SK-N-SH (cell line): Measurements from ENCODE around the gene DSCAM. TPM values are rescaled to one million over a fixed set of nuclear protein-coding genes. Genes with fewer than 3 reads are reported as not detected.

Experiments used
- CTCF ChIA-PET: fragments of 300-600, 350-600 bp; formaldehyde crosslinking; extraction: SDS; loops from one replicate; lab custom pipeline; 2021; lab: Yijun Ruan, JAX
- POLR2A ChIA-PET: fragments of 350-600 bp; sonication (Branson Sonifier 250); formaldehyde crosslinking; extraction: SDS; loops from one replicate; lab custom pipeline; 2020; ENCODE audit warnings: antibody characterized with exemption, inconsistent platforms; lab: Yijun Ruan, JAX
- DNase-seq: peaks from one replicate; pipeline ENCODE4 v3.0.0; 2012
- H2AFZ ChIP-seq: fragments of 200-600 bp; sonication (generic); 2 replicates; pipeline ENCODE4 v1.8.1; 2016; ENCODE audit warnings: antibody characterized with exemption, mild to moderate bottlenecking, low read depth
- H3F3A ChIP-seq: fragments of 200-600 bp; sonication (generic); replicated peaks from 2 replicates; pipeline ENCODE3; 2016; ENCODE audit warnings: antibody characterized with exemption, mild to moderate bottlenecking; ENCODE audit not compliant: insufficient read depth
- H3K27ac ChIP-seq, 2 experiments: fragments of 200-500 bp in 1 of 2; fragments of 200-600 bp in 1 of 2; sonication (Bioruptor generic) in 1 of 2; sonication (generic), shearing (Covaris generic) in 1 of 2; 2 replicates each; pipeline versions ENCODE4 v1.5.1 to v1.6.1; 2014 to 2016; ENCODE audit warnings: low read depth in 2 of 2, inconsistent platforms in 1 of 2, low read length in 1 of 2, mild to moderate bottlenecking in 1 of 2, mixed read lengths in 1 of 2
- H3K27me3 ChIP-seq: fragments of 200-600 bp; sonication (generic), shearing (Covaris generic); 2 replicates; pipeline ENCODE4 v1.6.1; 2016; ENCODE audit warnings: mixed run types; ENCODE audit not compliant: insufficient read depth
- H3K36me3 ChIP-seq, 2 experiments: fragments of 200-500 bp in 1 of 2; fragments of 200-600 bp in 1 of 2; sonication (Bioruptor generic) in 1 of 2; sonication (generic) in 1 of 2; replicated peaks in 1 of 2; 2 replicates each; pipeline versions ENCODE3 to v1.5.1; 2014 to 2016; ENCODE audit warnings: low read length in 1 of 2, mild to moderate bottlenecking in 1 of 2; ENCODE audit not compliant: insufficient read depth in 2 of 2, control insufficient read depth in 1 of 2
- H3K4me1 ChIP-seq, 2 experiments: fragments of 200-500 bp in 1 of 2; fragments of 200-600 bp in 1 of 2; sonication (Bioruptor generic) in 1 of 2; sonication (generic), shearing (Covaris generic) in 1 of 2; 2 replicates each; pipeline versions ENCODE4 v1.5.1 to v1.6.1; 2014 to 2016; ENCODE audit warnings: low read depth in 1 of 2, low read length in 1 of 2, mixed run types in 1 of 2; ENCODE audit not compliant: insufficient read depth in 2 of 2, control insufficient read depth in 1 of 2
- H3K4me2 ChIP-seq: fragments of 200-600 bp; sonication (generic), shearing (Covaris generic); 2 replicates; pipeline ENCODE4 v1.6.1; 2017; ENCODE audit warnings: mixed run types
- H3K4me3 ChIP-seq, 2 experiments: fragments of 200-500 bp in 1 of 2; fragments of 200-600 bp in 1 of 2; sonication (Bioruptor generic) in 1 of 2; sonication (generic), shearing (Covaris generic) in 1 of 2; 2 replicates each; pipeline versions ENCODE4 v1.5.1 to v1.8.1; 2014 to 2016; ENCODE audit warnings: low read depth in 2 of 2, inconsistent platforms in 1 of 2, low read length in 1 of 2, mild to moderate bottlenecking in 1 of 2, mixed read lengths in 1 of 2, moderate library complexity in 1 of 2
- H3K79me2 ChIP-seq: fragments of 200-600 bp; sonication (generic); 2 replicates; pipeline ENCODE4 v1.8.1; 2017; ENCODE audit warnings: mild to moderate bottlenecking; ENCODE audit not compliant: insufficient read depth
- H3K9ac ChIP-seq: fragments of 200-600 bp; sonication (generic); 2 replicates; pipeline ENCODE4 v1.6.1; 2017; ENCODE audit warnings: mixed run types
- H3K9me2 ChIP-seq: fragments of 200-600 bp; sonication (generic); 2 replicates; pipeline ENCODE4 v1.6.1; 2017; ENCODE audit warnings: mixed run types
- H3K9me3 ChIP-seq: fragments of 200-600 bp; sonication (generic); 2 replicates; pipeline ENCODE4 v1.6.1; 2017; ENCODE audit warnings: mixed run types, mild to moderate bottlenecking, moderate library complexity
- H4K20me1 ChIP-seq: fragments of 200-600 bp; sonication (generic); 2 replicates; pipeline ENCODE4 v1.6.1; 2017; ENCODE audit warnings: mild to moderate bottlenecking, mixed run types; ENCODE audit not compliant: insufficient read depth
- CHD2 ChIP-seq: fragments of 150-350 bp; IDR thresholded peaks from 2 replicates; pipeline ENCODE4 v1.6.1; 2018; ENCODE audit warnings: low read length; ENCODE audit not compliant: partially characterized antibody
- EZH2phosphoT487 ChIP-seq: fragments of 200-600 bp; sonication (generic); IDR thresholded peaks from 2 replicates; pipeline ENCODE4 v1.6.1; 2017; ENCODE audit warnings: low read depth, mixed run types, mild to moderate bottlenecking, antibody characterized with exemption, moderate library complexity, borderline replicate concordance
- FOXJ3 ChIP-seq: sonication (generic); formaldehyde crosslinking; IDR thresholded peaks from 2 replicates; pipeline ENCODE4 v1.5.1; 2020; ENCODE audit warnings: mild to moderate bottlenecking, missing genetic modification reagents
- GABPA ChIP-seq: IDR thresholded peaks from 2 replicates; pipeline ENCODE4 v1.4.0; 2012; ENCODE audit warnings: low read depth, mild to moderate bottlenecking
- JUND ChIP-seq: IDR thresholded peaks from 2 replicates; pipeline ENCODE4 v1.4.0; 2012
- MEF2A ChIP-seq: IDR thresholded peaks from 2 replicates; pipeline ENCODE4 v1.4.0; 2012; ENCODE audit warnings: low read depth, borderline replicate concordance
- MXI1 ChIP-seq: IDR thresholded peaks from 2 replicates; pipeline ENCODE4 v1.6.1; 2012; ENCODE audit warnings: mild to moderate bottlenecking, low read depth, low read length, improper control_type of control experiment
- NFIC ChIP-seq: IDR thresholded peaks from 2 replicates; pipeline ENCODE4 v1.4.0; 2012; ENCODE audit warnings: borderline replicate concordance
- POLR2AphosphoS5 ChIP-seq: IDR thresholded peaks from 2 replicates; pipeline ENCODE4 v1.6.1; 2012; ENCODE audit warnings: low read depth, low read length
- RCOR1 ChIP-seq: fragments of 150-350 bp; IDR thresholded peaks from 2 replicates; pipeline ENCODE4 v1.6.1; 2017; ENCODE audit warnings: antibody characterized with exemption, low read length
- TAF1 ChIP-seq: IDR thresholded peaks from 2 replicates; pipeline ENCODE4 v1.6.1; 2012; ENCODE audit warnings: low read depth, mild to moderate bottlenecking, low read length, moderate library complexity, borderline replicate concordance
- ZBTB33 ChIP-seq: IDR thresholded peaks from 2 replicates; pipeline ENCODE4 v1.4.0; 2012; ENCODE audit warnings: low read depth, borderline replicate concordance
- WGBS: methylation state at CpG from one replicate; pipeline ENCODE4 v1.1.6; 2017; ENCODE audit warnings: low lambda C conversion rate; 5-methylcytosine and 5-hydroxymethylcytosine counted together
- polyA plus RNA-seq, 3 experiments: library from polyadenylated mRNA; depleted of rRNA; stranded (reverse); fragments of >200 nt; gene quantifications; 2 replicates each; pipeline ENCODE4 v1.2.3, GENCODE V29; 2012
- TF ChIP-seq, protein P1 (sequence below): IDR thresholded peaks from 2 replicates; pipeline ENCODE4; 2012

The DSCAM gene
- polyA plus RNA-seq, 1 of the 3 experiments (the other 2 are of a cell fraction): not detected

DNA sequence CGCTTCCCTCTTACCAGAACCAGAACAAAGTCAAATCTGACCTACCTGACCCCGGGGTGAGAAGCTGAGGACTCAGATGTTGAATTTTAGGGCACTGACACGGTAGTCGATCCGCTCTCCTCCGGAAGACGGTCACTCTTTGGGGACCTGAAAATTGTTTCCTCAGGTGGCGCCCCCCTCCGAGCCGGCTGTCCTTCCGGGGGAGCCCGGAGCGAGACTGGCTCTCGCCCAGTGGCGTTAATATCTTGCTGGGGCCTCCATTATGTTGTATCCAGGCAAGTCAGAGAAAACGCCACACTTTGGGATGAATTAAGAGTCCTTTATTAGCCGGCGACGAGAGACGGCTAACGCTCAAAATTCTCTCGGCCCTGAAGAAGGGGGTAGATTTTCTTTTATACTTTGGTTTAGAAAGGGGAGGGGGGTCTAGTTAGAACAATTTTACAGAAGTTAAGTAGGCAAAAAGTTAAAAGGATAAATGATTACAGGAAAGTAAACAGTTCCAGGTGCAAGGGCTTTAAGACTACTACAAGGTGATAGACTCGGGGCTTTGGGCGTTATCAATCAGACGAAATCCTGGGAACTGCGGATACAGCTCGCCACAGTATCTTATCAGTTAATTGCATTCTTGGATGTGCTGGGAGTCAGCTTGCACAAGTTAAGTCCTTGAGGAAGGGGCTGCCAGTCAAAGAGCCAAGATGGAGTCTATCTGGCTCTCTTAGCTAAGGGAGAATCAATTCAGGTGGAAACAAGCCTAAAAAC is 269.5 kb downstream of the DSCAM start:
- CTCF ChIA-PET: no interaction called here
- no peaks in the 10 kb centered on the region for H3K4me1 ChIP-seq
- no peaks in the 10 kb centered on the region for H3K36me3 ChIP-seq
- H3K79me2 ChIP-seq: no peaks in the 10 kb centered on the region
- POLR2A ChIA-PET: no interaction called here
- no peaks in the 10 kb centered on the region for H3K27me3 ChIP-seq
- no peaks in the 10 kb centered on the region for H3K9me2 ChIP-seq
- TF ChIP-seq, protein P1, sequence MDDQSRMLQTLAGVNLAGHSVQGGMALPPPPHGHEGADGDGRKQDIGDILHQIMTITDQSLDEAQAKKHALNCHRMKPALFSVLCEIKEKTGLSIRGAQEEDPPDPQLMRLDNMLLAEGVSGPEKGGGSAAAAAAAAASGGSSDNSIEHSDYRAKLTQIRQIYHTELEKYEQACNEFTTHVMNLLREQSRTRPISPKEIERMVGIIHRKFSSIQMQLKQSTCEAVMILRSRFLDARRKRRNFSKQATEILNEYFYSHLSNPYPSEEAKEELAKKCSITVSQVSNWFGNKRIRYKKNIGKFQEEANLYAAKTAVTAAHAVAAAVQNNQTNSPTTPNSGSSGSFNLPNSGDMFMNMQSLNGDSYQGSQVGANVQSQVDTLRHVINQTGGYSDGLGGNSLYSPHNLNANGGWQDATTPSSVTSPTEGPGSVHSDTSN: no peak
- no peak for TF ChIP-seq ZBTB33
- no peak for TF ChIP-seq NFIC
- TF ChIP-seq POLR2AphosphoS5: no peak
- no peak for TF ChIP-seq FOXJ3 (CRISPR knock-in tag)
- no peak for TF ChIP-seq EZH2phosphoT487
- no peak for TF ChIP-seq MEF2A
- TF ChIP-seq TAF1: no peak
- no peak for TF ChIP-seq MXI1
- WGBS: 75% methylated on average over 27 of the region's 27 CpGs
- H2AFZ ChIP-seq: no peak overlapping the region
- no peaks in the 10 kb centered on the region for H4K20me1 ChIP-seq
- no peak overlapping the region for H3K27ac ChIP-seq
- no peak overlapping the region for H3K9ac ChIP-seq
- no peaks in the 10 kb centered on the region for H3F3A ChIP-seq
- H3K4me3 ChIP-seq: no peak overlapping the region
- H3K4me2 ChIP-seq: no peak overlapping the region
- DNase-seq: no peak
- H3K9me3 ChIP-seq: no peaks in the 10 kb centered on the region; the same call in 1 of the 2 replicates

DNA sequence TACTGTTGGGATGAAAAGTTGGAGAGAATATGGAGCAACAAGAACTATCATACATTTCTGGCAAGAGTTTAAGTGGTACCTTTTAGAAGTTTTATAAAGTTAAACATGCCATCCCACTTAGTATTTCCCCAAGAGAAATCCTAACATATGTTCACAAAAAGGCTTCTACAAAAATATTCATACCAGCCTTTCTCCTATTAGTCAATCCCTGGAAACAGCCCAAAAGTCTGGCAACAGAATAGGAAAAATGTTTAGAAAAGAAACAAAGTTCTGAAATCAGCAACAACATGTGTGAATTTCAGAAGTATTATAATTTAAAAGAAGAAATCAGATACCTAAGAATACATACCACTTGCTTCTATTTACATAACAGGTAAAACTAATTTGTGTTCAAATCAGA is 271.0 kb downstream of the DSCAM start:
- no peak overlapping the region for H3K4me3 ChIP-seq
- H3K9me2 ChIP-seq: no peaks in the 10 kb centered on the region
- no peak overlapping the region for H3K27ac ChIP-seq
- no peak overlapping the region for H3K4me2 ChIP-seq
- no peak for DNase-seq
- H3K79me2 ChIP-seq: no peaks in the 10 kb centered on the region
- CTCF ChIA-PET: no interaction called here
- no peaks in the 10 kb centered on the region for H3F3A ChIP-seq
- no peaks in the 10 kb centered on the region for H4K20me1 ChIP-seq
- H3K36me3 ChIP-seq: no peaks in the 10 kb centered on the region
- TF ChIP-seq GABPA (no peak), MEF2A (no peak), JUND (no peak), RCOR1 (no peak), POLR2AphosphoS5 (no peak), CHD2 (no peak)
- H3K9me3 ChIP-seq: no peaks in the 10 kb centered on the region; the same call in 1 of the 2 replicates
- POLR2A ChIA-PET: no interaction called here
- H3K27me3 ChIP-seq: no peaks in the 10 kb centered on the region
- H2AFZ ChIP-seq: no peak overlapping the region
- no peak overlapping the region for H3K9ac ChIP-seq
- no peaks in the 10 kb centered on the region for H3K4me1 ChIP-seq
